NB4 (cell line): ENCODE data around the gene BARHL1.

Experiments
- POLR2A ChIP-seq: IDR thresholded peaks from 2 replicates; pipeline ENCODE4 v1.6.1; 2011; ENCODE audit warnings: mild to moderate bottlenecking; ENCODE audit not compliant: insufficient read length; ENCODE audit errors: extremely low read depth
- TF ChIP-seq, protein P1 (sequence below): IDR thresholded peaks from one replicate; pipeline ENCODE4 v1.5.1; 2012; ENCODE audit warnings: low read depth, low read length

GRCh38 chr9:132547436-132547835 lies 35.0 kb upstream of the BARHL1 start:
- TF ChIP-seq, protein P1, sequence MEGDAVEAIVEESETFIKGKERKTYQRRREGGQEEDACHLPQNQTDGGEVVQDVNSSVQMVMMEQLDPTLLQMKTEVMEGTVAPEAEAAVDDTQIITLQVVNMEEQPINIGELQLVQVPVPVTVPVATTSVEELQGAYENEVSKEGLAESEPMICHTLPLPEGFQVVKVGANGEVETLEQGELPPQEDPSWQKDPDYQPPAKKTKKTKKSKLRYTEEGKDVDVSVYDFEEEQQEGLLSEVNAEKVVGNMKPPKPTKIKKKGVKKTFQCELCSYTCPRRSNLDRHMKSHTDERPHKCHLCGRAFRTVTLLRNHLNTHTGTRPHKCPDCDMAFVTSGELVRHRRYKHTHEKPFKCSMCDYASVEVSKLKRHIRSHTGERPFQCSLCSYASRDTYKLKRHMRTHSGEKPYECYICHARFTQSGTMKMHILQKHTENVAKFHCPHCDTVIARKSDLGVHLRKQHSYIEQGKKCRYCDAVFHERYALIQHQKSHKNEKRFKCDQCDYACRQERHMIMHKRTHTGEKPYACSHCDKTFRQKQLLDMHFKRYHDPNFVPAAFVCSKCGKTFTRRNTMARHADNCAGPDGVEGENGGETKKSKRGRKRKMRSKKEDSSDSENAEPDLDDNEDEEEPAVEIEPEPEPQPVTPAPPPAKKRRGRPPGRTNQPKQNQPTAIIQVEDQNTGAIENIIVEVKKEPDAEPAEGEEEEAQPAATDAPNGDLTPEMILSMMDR = no peak
- TF ChIP-seq POLR2A = no peak
